HG03432 (cell line): ENCODE data around the gene SIRT5.

Experiments used
- ATAC-seq: cut with Tn5 transposase; IDR thresholded peaks from one replicate; pipeline ENCODE4 v1.9.1; 2021; ENCODE audit warnings: mild to moderate bottlenecking, moderate library complexity; ENCODE audit not compliant: unreplicated experiment

The SIRT5 gene

DNA sequence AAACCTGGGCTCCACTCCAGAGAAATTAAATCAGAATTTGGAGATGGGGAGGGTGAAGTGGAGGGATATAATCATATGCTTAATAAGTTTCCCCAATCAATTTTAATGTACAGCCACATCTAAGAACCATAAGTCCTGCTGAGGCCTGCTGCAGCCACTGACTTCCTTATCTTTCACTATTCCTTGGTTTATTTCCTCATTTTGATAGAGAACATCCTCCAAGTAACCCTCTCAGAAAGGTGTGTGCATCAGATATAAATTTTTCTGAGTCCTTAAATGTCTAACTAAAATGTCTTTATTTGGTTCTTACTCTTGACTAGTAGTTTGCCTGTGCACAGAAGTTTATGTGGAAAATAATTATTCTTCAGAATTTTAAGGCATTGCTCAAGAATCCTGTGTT is 23.7 kb upstream of the SIRT5 start:
- ATAC-seq, result no peak

DNA sequence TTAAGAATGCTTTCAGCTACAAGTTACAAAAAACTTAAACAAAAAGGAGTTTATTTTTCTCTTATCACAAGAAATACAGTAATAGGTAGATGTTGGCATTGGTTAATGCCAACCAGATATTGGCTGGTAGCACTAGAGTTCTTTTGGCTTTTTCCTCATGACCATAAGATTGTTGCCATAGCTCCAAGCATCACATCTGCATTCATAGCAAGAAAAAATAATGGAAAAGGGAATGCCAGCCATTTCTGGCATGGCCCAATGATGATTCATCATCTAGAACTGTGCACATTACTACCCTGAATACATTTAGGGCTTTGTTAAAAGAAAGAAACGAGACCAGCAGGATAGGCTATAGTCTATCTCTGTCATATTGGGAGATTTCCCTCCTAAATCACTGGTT is 20.8 kb upstream of the SIRT5 start:
- no peak for ATAC-seq

- ATAC-seq, result no peak
Observed at GRCh38 chr6:13554929-13555333, 19.5 kb upstream of the SIRT5 start.

DNA sequence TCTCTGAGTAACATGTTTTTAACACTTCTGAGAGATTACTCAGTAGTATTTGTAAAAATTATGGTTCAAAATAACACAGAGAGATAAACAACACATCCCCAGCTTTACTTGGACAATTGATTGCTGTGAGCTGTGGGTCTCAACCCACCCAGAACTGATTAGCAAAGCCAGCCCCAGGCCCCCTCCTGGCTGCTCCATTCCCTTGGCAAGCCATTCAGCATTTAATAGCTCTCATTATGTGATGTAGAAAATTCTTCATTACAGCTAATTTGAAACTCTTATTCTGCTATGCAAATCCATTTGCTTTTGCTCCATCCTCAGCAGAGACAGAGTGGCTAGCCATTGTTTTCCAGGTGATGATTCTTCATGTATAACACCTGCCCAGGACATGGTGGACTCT is 16.6 kb upstream of the SIRT5 start:
- ATAC-seq, result no peak

DNA sequence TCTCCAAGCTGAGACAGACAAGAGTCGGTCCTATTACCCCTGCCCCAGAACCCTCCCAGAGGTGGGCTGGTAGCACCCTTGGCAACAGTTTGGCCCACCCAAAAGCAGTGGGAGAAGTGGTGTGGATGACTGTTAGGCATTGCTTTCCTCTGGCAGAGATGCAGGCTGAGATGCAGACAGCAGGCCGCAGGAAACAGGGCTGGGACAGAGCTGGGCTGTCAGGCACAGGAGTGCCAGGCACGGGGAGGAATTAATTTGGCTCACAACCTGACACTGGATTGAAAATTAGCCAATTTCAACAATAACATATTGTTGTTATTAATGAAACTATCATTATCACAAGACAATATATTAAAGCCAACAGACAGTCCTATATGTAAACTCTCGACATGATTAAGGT is 15.7 kb upstream of the SIRT5 start:
- ATAC-seq, result no peak

GRCh38 chr6:13559251-13559650 is 15.2 kb upstream of the SIRT5 start:
- no peak for ATAC-seq

- ATAC-seq, result no peak
Observed at GRCh38 chr6:13559968-13560650, 14.3 kb upstream of the SIRT5 start.

DNA sequence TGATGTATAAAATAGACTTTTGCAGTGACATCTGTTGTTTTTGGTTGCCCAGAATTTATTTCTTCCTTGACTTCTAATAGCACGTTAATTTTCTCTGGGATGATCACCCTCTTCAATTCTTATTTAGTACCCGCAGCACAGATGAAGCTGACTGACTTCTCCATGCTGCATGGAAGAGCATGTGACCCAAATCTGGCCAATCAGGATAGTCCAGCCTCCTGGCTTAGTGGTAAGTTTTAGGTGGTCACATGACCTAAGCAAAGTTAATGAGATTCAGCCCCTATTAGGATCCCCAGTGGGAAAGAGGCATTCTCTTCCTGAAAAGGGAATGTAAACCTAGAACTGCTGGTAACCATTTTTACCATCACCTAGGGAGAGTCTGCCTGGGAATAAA is 13.8 kb upstream of the SIRT5 start:
- no peak for ATAC-seq

DNA sequence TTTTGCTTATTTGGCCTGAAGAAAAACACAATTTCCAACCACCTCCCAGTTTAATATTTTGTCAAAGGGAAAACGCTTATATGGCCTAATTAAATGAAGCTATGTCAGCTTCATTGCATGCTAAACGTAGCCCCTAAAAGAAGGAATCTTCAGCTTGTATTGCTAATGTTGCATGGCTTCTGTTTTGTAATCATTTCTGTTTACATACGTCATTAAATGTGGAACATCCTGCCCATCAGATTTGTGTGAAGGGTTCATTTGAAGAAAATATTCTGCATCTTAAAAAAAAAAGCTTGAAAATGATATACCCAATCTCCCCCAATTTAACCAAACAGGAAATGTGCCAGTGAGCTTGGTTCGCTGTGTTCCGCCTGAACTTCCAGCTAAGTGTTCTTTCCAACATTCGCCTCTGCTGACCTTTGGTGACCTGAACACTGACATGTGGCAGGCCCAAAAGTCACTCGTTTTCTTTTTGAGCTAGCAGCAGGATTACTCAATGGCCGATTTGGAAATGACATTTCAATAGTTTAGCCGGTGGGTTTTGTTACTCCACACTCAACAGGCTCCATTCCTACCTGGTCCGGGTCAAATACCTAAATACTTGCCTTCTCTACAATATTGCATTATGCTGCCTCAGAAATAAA is 12.7 kb upstream of the SIRT5 start:
- no peak for ATAC-seq

DNA sequence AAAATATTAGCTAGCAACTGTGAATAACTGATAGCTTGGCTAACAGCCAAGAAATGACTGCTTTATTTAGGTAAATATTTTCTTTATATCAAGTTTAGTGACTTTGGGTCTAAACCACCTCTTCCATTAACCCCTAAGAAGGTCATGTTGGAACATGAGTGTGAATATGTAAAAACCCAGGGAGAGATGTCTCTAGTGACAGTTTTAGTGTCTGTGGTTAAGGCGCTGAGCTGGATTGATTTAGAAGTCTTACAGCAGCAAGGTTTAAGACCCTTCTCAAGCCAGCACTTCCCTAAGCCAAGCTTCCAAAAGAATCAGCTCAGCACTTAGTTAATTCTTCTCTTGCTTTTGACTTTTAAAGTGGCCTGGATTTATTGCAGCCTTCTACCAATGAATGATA is 11.4 kb upstream of the SIRT5 start:
- ATAC-seq, result no peak

GRCh38 chr6:13565921-13566320 is 8.5 kb upstream of the SIRT5 start:
- no peak for ATAC-seq

- ATAC-seq, result no peak
Observed at GRCh38 chr6:13566500-13566899, 7.9 kb upstream of the SIRT5 start.

DNA sequence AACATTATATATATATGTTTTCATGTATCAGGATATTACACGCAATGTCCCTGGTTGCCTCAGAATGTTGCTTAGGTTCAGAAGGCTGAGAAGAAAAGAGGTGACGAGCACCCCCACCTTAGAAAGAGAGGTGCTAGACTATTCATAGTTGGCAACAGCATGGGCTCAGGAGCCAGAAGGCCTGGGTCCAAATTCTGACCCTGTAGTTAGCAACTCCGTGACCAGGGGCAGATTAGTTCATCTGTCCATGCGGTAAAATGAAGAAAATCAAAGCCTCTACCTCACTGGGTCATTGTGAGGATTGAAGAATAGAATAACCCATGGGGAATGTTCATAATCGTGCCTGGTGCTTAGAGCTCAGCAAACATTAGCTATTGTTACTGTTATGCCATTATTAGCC is 5.4 kb upstream of the SIRT5 start:
- ATAC-seq, result no peak

DNA sequence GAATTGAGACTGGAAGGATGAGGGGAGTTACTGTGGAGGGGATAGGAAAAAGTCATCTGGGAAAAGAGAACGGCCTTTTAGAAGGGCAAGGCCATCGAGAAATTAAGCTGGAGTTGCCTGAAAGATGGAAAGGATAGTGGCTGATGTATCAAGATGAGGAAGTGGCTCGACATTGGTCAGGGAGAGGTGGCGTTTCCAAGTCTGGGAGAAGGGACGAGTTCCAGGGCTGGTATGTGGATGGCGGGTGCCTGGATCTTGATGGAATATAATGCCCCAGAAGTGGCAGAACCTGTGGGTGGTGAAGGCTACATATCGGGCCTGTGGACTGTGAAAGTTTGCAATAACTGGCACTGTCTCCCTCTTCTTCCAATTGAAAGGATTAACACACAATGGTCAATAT is 2.2 kb upstream of the SIRT5 start:
- ATAC-seq, result no peak

GRCh38 chr6:13572951-13573654 is 1.3 kb upstream of the SIRT5 start:
- no peak for ATAC-seq

DNA sequence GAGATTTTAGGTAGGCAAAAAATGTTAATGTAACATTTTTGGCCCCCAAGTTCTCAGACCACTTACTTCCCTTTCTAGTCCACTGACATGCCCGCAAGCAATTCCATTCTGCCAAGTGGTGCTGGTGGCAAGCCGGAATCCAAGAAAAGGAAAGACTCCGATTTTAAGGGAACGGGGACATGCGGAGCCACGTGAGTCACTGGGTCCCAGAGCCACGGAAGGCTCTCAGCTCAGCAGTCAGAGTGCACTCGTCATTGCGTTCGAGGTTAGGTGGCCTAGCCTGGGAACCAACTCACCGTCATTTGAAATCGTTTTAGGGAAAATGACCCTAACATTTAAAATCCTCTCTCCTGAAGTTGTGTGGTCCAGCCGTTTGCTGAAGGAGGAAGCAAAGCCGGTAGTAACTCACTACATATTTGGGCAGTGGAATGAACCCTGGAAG is 711 bp upstream of the SIRT5 start:
- ATAC-seq, result no peak

GRCh38 chr6:13574149-13574570 is 241 bp upstream of the SIRT5 start:
- peak; percentile 81 for ATAC-seq

GRCh38 chr6:13575377-13575775 is 975 bp downstream of the SIRT5 start:
- no peak for ATAC-seq

- ATAC-seq, result no peak
Observed at GRCh38 chr6:13576017-13576416, 1.6 kb downstream of the SIRT5 start.

DNA sequence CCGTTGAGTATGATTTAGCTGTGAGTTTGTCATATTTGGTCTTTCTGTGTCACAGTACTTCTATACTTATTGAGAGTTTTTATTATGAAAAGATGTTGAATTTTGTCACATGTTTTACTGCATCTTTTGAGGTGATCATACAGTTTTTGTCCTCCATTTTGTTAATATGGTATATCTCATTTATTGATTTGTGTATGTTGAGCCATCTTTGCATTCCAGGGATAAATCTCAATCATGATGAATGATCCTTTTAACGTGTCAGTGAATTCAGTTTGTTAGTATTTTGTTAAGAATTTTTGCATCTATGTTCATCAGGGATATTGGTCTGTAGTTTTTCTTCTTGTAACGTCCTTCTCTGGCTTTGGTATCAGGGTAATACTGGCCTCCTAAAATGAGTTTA is 3.5 kb downstream of the SIRT5 start:
- no peak for ATAC-seq

DNA sequence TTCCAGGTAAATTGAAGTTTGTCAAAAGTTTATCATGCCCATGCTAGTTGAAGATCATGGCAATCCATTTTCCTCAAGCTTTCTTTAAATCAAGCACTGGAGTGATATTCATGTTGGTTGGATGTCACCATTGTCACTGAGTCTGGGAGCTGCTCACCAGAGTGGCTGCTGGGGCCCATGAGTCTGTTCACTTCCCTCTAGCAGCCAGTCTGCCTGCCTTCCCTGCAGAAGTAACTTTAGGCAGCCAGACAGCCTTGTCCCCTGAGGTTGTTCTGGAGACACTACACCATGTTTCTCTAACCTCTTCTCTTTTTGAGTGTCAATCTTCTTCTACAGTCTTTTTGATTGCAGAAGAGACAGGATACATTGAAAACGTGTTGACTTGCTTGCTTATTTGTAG is 5.5 kb downstream of the SIRT5 start:
- ATAC-seq, result no peak

DNA sequence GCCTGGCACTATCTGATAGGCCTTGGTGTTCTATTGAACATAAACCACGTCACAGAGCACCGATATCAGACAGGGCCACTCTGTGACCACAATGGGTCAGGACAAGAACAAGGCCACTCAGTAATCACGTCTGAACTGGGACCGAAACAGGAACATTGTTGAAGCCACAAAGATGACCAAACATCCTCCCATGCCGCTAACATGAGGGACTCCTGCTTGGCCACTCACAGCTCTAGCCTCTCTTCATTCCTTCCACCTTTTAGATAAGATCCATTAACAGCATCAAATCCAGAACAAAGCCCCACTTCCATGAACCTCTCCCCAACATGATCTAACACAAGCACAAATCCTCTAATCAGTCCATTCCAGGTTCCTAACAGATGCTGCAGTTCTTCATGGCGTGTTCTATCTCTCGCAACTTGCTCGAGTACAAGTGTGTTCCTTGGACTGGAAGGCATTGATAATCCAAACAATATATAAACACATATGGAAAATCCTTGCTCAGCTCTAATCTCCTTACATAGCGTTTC is 7.4 kb downstream of the SIRT5 start:
- ATAC-seq, result no peak
